Stimulated activated effector memory CD8-positive, alpha-beta T cell treated with anti-CD3 and anti-CD28 coated beads, Interleukin-12 subunit alpha, Interleukin-12 subunit beta, amount 100 ng/mL, for 72 hours (primary cell): ENCODE results near the gene RASGRF2.
"Not testable (repeated sequence)": the region's sequence is repeated elsewhere in the genome, so short reads cannot be mapped to it uniquely, and the experiment has no call there.

Experiments
- ATAC-seq: fragments of 150-1000 bp; cut with Tn5 transposase; 2 replicates; pipeline ENCODE4 v1.10.0; 2021
- DNase-seq, 2 donors: peaks; one replicate each; pipeline ENCODE4 v3.0.0; 2021 to 2022; ENCODE audit warnings: low spot score in 2 of 2
- H3K27ac Mint-ChIP-seq: one replicate; pipeline ENCODE4 v1.8.0; 2022; ENCODE audit warnings: mild to moderate bottlenecking, mixed read lengths
- H3K36me3 Mint-ChIP-seq: one replicate; pipeline ENCODE4 v1.8.0; 2022; ENCODE audit warnings: mild to moderate bottlenecking, mixed read lengths
- H3K4me1 Mint-ChIP-seq: one replicate; pipeline ENCODE4 v1.8.0; 2022; ENCODE audit warnings: mixed read lengths
- H3K4me3 Mint-ChIP-seq: one replicate; pipeline ENCODE4 v1.8.0; 2022; ENCODE audit warnings: mild to moderate bottlenecking, mixed read lengths
- H3K9me3 Mint-ChIP-seq: one replicate; pipeline ENCODE4 v1.8.0; 2022; ENCODE audit warnings: mixed read lengths

The RASGRF2 gene

DNA sequence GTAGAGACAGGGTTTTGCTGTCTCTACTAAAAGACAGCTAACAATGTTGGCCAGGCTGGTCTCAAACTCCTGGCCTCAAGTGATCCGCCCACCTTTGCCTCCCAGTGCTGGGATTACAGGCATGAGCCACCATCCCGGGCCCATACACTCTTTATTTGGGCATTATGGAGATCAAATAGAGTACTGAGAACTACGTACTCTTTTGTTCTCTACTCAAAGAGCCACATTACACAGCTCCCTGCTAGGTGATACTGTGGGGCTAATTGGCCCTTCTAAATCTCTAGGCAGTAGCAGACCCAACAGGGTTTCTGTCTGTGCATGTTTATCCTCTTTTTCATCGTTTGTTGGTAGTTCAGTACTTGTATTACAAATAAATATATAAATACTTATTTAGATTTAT is 289.1 kb downstream of the RASGRF2 start:
- ATAC-seq (no peak), DNase-seq (no peak)
- Mint-ChIP-seq H3K4me3 (no peak overlapping the region), H3K27ac (no peak overlapping the region), H3K4me1 (no peaks in the 10 kb centered on the region), H3K9me3 (peaks cover 4% of the 10 kb centered on the region), H3K36me3 (no peaks in the 10 kb centered on the region)

DNA sequence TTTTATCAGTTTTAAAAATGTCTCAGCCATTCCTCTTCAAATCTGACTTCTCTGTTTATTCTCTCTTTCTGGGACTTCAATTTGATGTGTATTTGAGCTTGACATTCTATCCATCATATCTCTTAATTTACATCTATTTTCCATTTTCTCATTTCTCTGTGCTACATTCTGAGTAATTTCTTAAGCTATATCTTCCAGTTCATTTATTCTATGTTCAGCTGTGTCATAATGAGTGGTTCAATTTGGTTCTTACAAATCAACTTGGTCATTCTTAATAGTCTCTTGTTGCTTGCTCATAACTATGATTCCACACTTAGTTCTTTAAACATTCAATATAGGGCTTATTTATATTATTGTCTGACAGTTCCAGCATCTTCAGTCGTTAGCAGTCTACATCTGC is 289.8 kb downstream of the RASGRF2 start:
- no peak for DNase-seq
- Mint-ChIP-seq H3K36me3 (no peaks in the 10 kb centered on the region), H3K4me1 (no peaks in the 10 kb centered on the region), H3K27ac (no peak overlapping the region), H3K9me3 (peaks cover 4% of the 10 kb centered on the region), H3K4me3 (no peak overlapping the region)
- no peak for ATAC-seq

DNA sequence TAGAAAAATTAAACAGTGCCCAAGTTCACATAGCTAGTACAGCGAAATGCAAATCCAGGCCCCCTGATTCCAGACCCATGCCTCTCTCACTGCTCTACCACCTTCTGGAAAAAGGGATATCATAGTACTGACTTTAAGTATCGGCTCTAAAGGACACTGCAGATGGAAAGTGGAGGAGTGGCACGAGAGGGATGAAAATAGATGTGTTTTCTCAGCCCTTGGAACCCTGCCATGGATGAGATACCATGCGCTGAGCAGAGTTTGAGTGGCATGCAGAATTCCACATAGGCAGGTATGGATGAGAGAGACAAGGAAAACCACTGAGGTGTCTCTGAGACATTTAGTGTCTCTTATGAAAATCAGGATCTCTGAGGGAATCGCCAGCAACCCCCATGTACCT is 291.8 kb downstream of the RASGRF2 start:
- H3K36me3 Mint-ChIP-seq: no peaks in the 10 kb centered on the region
- no peak overlapping the region for H3K27ac Mint-ChIP-seq
- peaks cover 4% of the 10 kb centered on the region for H3K9me3 Mint-ChIP-seq
- DNase-seq (no peak), ATAC-seq (no peak)
- H3K4me3 Mint-ChIP-seq: no peak overlapping the region
- H3K4me1 Mint-ChIP-seq: no peaks in the 10 kb centered on the region

- ATAC-seq: no peak
- Mint-ChIP-seq H3K9me3 (peaks cover 4% of the 10 kb centered on the region), H3K36me3 (no peaks in the 10 kb centered on the region), H3K27ac (no peak overlapping the region), H3K4me1 (no peaks in the 10 kb centered on the region), H3K4me3 (no peak overlapping the region)
- DNase-seq: no peak
Measured at GRCh38 chr5:81252904-81253303, 292.7 kb downstream of the RASGRF2 start.

DNA sequence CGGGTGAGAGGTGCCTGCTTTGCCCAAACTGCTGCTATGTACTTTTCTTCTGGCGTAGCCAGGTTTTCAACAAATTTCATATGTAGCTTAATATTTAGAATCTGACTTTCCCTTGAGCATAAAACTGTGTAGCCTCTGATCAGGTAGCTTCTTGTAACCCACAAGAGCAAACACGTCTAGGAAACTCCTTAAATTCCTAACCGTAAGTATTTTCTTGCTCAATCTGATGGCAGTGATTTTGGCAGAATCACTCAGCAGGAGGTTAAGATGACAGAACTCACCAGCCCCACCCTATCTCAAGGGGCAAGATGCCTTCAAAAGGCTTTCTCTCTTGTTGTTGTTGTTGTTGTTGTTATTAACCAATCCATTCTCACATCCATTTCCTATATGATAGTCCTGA is 293.7 kb downstream of the RASGRF2 start:
- Mint-ChIP-seq H3K36me3 (no peaks in the 10 kb centered on the region), H3K4me3 (no peak overlapping the region), H3K4me1 (no peaks in the 10 kb centered on the region), H3K9me3 (peaks cover 4% of the 10 kb centered on the region), H3K27ac (no peak overlapping the region)
- DNase-seq: no peak
- no peak for ATAC-seq

DNA sequence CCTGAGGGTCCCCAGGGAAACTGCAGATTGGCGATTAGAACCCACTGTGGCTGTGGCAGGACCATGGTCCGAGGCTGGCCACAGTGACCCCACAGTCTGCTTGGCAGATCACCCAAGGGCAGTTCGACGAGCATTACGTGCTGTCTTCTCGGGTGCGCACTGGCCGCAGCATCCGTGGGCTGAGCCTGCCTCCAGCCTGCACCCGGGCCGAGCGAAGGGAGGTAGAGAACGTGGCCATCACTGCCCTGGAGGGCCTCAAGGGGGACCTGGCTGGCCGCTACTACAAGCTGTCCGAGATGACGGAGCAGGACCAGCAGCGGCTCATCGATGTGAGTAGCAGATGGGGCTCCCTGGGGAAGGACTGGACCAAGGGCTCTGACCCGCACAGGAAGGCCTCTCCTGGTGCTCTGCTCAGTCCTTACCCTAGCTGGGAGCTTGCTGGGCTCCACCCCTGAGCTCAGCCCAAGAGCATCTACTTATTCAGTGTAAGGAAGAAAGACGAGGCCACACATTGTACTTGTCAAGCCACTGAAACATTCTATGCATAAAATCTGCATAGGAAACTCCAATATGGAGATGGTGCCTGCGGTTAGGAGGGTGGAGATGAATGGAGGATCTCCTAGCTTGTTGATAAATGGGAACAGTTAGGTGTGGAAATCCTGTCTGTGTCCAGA is 294.9 kb downstream of the RASGRF2 start:
- no peaks in the 10 kb centered on the region for H3K36me3 Mint-ChIP-seq
- ATAC-seq (no peak), DNase-seq (no peak)
- H3K4me3 Mint-ChIP-seq: no peak overlapping the region
- H3K4me1 Mint-ChIP-seq: no peaks in the 10 kb centered on the region
- peaks cover 5% of the 10 kb centered on the region for H3K9me3 Mint-ChIP-seq
- H3K27ac Mint-ChIP-seq: no peak overlapping the region

- DNase-seq: no peak
- Mint-ChIP-seq H3K36me3 (no peaks in the 10 kb centered on the region), H3K4me1 (peaks cover 6% of the 10 kb centered on the region), H3K9me3 (peaks cover 11% of the 10 kb centered on the region), H3K4me3 (no peak overlapping the region), H3K27ac (no peak overlapping the region)
- ATAC-seq: no peak
Measured at GRCh38 chr5:81256766-81257165, 296.6 kb downstream of the RASGRF2 start.

- not testable (repeated sequence) for ATAC-seq, DNase-seq, H3K4me3 Mint-ChIP-seq, H3K27ac Mint-ChIP-seq, H3K36me3 Mint-ChIP-seq
- H3K9me3 Mint-ChIP-seq: peaks cover 11% of the 10 kb centered on the region
- H3K4me1 Mint-ChIP-seq: peaks cover 12% of the 10 kb centered on the region
Measured at GRCh38 chr5:81262796-81263195, 302.6 kb downstream of the RASGRF2 start.

- H3K36me3 Mint-ChIP-seq: no peaks in the 10 kb centered on the region
- peaks cover 18% of the 10 kb centered on the region for H3K4me1 Mint-ChIP-seq
- DNase-seq: no peak
- H3K9me3 Mint-ChIP-seq: peaks cover 6% of the 10 kb centered on the region
- no peak for ATAC-seq
- no peak overlapping the region for H3K4me3 Mint-ChIP-seq
- H3K27ac Mint-ChIP-seq: no peak overlapping the region
Measured at GRCh38 chr5:81265101-81265500, 304.9 kb downstream of the RASGRF2 start.

- ATAC-seq (peak; percentile 66), DNase-seq (no peak)
- H3K4me3 Mint-ChIP-seq: no peak overlapping the region
- peaks cover 5% of the 10 kb centered on the region for H3K36me3 Mint-ChIP-seq
- no peak overlapping the region for H3K27ac Mint-ChIP-seq
- peaks cover 17% of the 10 kb centered on the region for H3K9me3 Mint-ChIP-seq
- peaks cover 35% of the 10 kb centered on the region for H3K4me1 Mint-ChIP-seq
Measured at GRCh38 chr5:81268521-81269196, 308.5 kb downstream of the RASGRF2 start.

GRCh38 chr5:81269751-81270393 is 309.7 kb downstream of the RASGRF2 start:
- ATAC-seq (no peak), DNase-seq (no peak)
- Mint-ChIP-seq H3K27ac (peak overlapping the region; percentile 17), H3K9me3 (peaks cover 21% of the 10 kb centered on the region), H3K4me3 (no peak overlapping the region), H3K4me1 (peaks cover 45% of the 10 kb centered on the region), H3K36me3 (peaks cover 5% of the 10 kb centered on the region)

DNA sequence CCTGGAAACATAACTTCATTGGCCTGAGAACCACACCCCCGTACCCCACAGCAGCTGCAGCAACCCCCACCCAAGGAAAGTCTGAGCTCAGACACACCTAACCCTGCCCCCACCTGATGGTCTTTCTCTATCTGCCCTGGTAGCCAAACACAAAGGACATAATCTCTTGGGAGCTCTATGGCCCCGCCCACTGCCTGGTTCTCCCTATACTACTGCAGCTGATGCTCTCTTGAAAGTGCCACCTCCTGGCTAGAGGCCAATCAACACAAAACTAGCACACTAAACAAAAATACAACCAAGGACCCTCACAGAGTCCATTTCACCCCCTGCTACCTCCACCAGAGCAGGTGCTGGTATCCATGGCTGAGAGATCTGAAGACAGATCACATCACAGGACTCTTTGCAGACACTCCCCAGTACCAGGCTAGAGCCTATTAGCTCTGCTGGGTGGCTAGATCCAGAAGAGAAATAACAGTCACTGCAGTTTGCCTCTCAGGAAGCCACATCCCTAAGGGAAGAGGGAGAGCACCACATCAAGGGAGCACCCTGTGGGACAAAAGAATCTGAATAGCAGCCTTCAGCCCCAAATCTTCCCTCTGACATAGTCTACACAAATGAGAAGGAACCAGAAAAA is 310.3 kb downstream of the RASGRF2 start:
- not testable (repeated sequence) for DNase-seq, H3K36me3 Mint-ChIP-seq, H3K4me3 Mint-ChIP-seq, ATAC-seq
- peaks cover 52% of the 10 kb centered on the region for H3K4me1 Mint-ChIP-seq
- peak overlapping the region; percentile 17 for H3K27ac Mint-ChIP-seq
- peaks cover 21% of the 10 kb centered on the region for H3K9me3 Mint-ChIP-seq
